GM12873 (cell line): ENCODE measurements around the gene BEX5.
"Not testable (repeated sequence)": the region's sequence is repeated elsewhere in the genome, so short reads cannot be mapped to it uniquely, and the experiment has no call there.

ENCODE experiments used
- CTCF ChIP-seq: IDR thresholded peaks from 2 replicates; pipeline ENCODE4 v1.5.1; 2012; ENCODE audit warnings: low read depth, mild to moderate bottlenecking, moderate library complexity, low read length, control low read depth; ENCODE audit not compliant: insufficient read depth; ENCODE audit errors: missing control alignments

BEX5 gene

GRCh38 chrX:102126863-102127262, 28.9 kb downstream of the BEX5 start:
- no peak for TF ChIP-seq CTCF

- not testable (repeated sequence) for TF ChIP-seq CTCF
Observed at GRCh38 chrX:102125436-102125835, 30.3 kb downstream of the BEX5 start, which contains the start of gene TCEAL2. Gene TCEAL2 (plus strand): TSS chrX:102125679. CDS start chrX:102126831, 1,152 bp downstream.

- no peak for TF ChIP-seq CTCF
Observed at GRCh38 chrX:102115748-102116147, 40.0 kb downstream of the BEX5 start.

GRCh38 chrX:102113367-102113766, 42.4 kb downstream of the BEX5 start:
- no peak for TF ChIP-seq CTCF
